Hematopoietic multipotent progenitor cell treated with erythropoietin and hydrocortisone succinate and interleukin-3 and kit ligand, for 4 days (in vitro differentiated cells): ENCODE results near the gene DNAJB6.

Source experiments
- DNase-seq: peaks from one replicate; pipeline ENCODE4 v3.0.0-alpha.2; 2015

DNAJB6 gene

DNA sequence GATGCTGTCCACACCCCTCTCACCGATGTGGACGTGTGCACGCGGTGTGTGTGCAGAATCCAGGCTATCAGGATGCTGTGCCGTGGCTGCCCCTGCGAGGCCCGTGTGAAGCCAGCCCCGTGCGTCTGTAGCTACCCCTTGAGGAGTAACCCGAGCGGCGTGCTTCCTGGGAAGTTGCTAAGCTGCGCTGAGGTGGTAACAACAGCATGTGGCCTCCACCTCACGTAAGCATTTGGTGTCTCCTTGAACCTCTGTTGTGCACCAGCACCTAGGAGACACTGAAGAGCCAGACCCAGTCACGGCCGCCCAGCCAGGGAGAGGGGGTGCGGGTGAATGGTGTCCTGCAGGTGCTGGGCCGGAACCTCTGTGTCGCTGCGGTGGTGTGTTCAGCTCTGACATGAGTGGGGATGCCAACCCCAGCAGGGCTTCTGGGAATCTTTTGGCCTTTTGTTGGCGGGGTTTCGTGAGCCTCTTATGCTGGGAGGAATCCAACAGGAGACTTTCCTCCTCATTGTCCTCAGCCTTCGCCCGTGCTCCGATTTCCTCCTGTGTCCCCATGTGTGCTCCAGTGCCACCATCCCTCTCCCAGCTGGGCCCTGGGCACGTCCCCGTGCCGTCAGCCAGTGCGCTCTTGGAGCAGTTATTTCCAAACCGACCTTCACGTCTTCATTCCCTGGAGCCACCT is 60.4 kb downstream of the DNAJB6 start:
- no peak for DNase-seq

DNA sequence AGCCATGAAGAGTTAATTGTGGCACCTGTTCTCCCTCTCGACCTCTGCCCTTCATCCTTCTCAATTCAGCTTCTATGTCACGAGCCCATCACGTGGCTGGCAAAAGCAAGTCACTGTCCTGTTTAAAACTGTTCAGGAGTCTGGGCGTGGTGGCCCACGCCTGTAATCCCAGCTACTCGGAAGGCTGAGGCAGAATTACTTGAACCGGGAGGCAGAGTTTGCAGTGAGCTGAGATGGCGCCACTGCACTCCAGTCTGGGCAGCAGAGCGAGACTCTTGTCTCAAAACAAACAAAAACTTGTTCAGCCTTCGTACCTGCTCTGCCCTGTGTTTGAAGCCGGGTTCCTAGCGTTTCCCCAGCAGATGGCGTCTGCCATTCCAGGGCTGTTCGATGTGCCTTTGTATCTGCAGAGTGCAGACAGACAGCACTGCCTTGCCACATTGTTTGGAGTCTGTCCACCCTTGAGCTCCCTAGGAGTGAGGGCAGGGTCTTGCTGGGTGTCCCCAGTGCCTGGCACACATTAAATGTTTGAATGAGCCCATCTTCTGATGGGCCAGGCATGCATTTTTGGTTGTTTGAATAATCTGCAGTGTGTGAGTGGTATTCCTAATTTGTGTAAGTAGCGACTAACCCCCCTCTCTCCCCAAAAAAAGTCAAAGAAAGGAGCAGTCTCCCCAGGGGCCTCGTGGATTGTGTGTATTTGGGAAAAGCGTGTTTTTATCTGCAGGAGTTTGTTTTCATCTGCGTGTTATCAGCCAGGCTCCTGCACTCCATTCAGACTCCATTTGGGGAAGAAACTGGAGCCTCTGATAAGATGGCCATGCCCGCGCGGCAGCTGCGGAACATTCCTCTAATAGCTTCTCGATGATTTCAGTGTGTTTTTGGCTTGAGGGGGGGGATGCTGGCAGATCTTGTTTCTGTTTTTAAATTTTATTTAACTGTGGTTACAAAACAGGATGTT is 61.2 kb downstream of the DNAJB6 start:
- peak; percentile 92 for DNase-seq

DNA sequence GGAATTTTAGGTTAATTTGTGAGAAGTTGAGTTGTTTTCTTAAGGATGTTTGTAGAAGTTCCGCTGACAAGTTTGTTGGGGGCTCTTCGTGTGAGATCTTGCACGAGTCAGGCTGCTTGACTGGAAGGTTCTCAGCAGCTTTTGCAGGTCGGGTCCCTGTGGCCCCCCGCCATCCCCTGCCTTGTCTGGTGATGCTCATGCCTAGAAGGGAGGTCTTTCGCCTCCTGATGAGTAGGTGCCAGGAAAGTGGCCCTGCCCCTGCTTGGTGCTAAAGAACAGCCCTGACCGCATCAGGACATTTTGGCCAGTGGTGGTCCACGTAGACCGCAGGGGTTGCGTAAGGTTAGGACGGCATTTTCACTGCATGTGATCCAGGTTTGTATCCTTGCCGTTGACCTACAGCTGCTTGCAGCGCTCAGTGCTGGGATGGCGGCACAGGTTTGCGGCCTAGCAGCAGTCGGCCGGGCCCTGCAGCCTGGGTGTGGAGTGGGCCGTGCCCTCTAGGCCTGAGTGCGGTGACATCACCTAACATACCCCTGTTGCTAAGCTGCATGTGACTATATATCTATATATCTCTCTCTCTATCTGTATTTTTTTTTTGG is 62.4 kb downstream of the DNAJB6 start:
- DNase-seq, result no peak

DNA sequence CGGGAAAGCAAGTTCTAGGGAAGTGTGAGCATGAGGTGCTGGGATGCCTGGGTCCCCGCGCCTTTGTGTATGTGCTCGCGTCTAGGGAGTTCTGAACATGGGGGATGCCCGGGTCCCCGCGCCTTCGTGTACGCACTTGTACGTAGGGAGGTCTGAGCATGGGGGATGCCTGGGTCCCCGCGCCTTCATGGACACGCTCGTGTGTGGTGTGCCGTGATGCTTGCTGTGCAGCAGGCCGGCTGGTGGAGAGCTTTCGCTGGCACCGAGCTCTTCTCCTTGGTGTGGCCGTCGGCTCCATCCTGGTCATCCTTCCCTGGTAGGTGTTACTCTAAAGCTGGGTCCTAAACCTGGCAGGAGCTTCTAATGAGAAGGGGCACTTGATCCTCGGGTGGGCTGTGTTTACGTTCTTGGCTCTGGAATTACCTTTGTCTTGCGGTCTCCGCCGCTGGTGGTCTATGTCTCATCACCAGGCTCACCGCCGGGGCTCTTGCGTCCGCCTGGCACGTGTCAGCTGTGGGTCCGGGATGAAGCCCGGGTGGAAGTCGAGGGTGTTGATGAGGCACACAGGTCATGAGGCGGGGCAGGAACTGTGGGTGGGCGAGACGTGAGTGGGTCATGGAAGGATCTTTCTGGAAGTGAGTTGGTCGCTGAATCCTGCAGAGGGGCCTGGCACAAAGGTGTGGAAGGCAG is 63.5 kb downstream of the DNAJB6 start:
- DNase-seq, result no peak

DNA sequence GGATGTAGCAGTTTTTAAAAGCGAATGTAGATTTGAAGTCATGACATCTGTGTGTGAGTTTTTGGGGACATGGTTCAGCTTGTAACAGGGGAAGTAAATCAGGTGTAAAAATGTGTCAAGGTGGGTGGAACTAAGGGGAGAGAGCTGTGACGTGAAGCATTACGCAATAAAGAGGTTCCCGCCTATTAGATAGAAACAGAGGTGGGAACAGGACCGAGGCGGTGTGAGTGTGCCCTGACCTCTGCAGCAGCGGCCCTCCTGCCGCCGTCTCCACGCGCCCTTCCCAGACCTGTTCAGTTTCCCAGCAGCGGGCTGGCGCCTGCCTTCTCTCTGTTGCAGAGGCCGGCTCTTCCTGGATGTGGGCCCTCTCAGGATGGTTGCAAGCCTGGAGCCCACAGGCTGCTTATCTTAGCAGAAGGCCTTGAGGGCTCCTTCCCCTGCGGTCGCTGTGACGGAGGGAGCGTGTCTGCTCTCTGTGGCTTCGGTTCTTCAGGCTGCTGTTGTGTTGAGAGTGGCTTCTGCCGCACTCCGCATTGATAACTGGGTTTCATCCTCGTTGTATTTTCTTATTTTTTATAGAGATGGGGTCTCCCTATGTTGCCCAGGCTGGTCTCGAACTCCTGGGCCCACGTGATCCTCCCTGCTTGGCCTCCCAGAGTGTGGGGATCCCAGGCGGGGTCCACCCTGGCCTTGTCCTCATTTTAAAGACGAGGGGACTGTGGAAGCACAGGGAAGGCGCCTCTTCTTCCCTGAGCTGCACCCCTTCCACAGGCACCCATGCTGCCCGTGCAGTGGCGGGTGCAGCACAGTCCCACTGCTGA is 65.0 kb downstream of the DNAJB6 start:
- peak; percentile 99 for DNase-seq

DNA sequence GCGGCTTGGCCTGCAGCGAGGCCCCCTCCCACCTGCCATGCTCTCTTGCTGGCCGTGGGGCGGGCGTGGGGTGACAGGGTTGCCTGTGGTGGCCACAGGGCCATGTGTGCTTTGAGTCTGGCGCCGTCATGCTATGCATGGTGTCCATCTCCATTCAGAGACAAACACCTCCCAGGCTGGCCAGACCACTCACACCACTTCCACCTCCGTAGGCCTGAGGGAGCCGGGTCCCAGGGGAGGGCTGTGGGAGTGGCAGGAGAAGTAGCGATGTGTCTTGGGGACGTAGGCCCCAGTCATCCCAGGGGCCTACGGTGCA is 65.5 kb downstream of the DNAJB6 start:
- peak; percentile 40 for DNase-seq

DNA sequence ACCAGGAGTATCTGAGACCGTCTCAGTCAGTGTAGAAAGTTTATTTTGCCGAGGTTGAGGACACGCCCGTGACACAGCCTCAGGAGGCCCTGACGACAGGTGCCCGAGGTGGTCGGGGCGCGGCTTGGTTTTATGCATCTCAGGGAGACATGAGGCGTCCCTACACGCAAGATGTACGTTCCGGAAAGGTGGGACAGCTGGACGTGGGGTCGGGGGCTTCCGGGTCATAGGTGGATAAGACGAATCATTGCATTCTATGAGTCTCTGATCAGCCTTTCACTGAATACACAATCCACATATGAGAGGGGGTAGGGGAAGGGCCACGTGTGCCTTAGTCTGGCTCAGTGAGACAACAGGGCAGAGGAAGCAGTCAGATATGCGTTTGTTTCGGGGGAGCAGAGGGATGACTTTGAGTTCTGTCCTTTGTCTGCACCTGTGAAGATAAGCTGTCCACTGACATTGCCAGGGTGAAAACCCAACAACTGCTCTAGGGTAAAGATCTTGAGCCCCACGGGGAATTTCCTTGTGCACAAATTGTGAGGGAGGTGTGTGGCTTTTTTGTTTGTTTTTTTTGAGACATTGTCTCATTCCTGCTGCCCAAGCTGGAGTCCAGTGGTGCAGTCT is 66.2 kb downstream of the DNAJB6 start:
- DNase-seq, result peak; percentile 90

DNA sequence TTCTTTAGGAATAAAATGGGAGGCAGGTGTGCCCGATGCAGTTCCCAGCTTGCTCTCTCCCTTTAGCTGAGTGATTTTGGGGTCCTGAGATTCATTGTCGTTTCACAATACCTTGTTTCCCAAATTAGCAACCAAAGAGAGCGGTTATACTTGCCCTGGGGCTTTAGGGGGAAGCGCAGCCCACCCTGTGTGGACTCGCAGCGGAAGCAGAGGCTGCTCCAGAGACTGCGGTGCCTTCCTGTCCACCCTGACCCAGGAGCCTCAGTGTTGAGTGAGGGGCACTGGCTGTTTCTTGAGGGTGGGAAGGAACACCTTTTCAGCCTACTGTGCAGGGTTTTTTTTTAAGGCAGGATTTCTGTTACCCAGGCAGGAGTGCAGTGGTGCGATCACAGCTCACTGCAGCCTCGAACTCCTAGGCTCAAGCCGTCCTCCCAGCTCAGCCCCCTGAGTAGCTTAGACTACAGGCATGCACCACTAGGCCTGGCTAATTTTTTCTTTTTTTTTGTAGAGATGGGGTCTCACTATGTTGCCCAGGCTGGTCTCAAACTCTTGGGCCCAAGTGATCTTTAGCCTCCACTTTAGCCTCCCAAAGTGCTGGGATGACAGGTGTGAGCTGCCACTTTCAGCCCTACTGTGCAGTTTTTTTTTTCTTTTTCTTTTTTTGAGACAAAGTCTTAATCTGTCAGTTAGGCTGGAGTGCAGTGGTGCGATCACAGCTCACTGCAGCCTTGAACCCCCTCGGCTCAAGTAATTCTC is 67.0 kb downstream of the DNAJB6 start:
- DNase-seq, result peak; percentile 50

DNA sequence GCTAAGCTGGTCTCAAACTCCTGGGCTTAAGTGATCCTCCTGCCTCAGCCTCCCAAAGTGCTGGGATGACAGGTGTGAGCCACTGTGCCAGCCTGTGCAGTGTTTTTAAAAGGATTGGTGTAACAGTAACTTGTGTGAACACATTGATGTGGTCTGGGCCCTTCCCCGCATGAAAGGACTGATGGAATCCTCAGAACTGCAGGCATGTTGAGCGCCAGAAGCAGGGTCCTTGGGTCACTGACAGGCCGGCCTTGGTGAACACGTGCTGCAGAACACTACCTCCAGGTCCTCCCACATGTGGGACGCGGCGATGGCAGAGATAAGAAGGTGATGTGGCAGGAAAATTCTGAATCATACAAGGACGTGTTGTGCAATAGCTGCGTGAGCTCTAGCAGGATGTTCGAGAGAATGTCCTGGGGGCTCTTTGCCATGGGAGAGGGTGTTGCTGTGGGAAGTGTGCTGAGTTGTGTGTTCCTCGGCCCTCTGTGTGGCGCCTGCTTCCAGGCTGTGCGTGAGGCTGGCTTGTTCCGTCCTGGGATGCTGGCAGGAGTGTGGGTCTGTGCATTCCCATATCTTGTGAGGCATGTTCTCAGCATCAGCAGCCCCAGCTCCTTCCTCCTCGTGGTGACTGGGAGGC is 68.2 kb downstream of the DNAJB6 start:
- peak; percentile 84 for DNase-seq

DNA sequence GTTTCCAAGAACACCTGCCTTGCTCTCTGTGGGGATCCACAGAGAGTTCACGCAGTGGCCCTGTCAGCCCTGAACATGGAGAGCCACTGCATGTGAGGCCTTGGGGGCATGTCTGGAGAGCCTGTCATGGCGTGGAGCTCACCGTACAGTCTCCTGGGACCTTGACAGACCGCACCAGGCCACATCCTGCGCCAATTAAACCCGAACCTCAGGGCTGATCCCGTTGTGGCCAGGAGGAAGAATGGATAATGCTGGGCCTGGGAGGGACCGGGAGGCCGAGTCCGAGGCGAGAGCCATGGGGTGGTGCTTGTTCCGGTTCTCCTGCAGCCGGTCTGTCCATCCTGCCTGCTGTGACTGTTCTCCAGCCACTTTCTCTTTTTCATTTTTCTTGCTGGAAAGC is 68.7 kb downstream of the DNAJB6 start:
- DNase-seq, result no peak

DNA sequence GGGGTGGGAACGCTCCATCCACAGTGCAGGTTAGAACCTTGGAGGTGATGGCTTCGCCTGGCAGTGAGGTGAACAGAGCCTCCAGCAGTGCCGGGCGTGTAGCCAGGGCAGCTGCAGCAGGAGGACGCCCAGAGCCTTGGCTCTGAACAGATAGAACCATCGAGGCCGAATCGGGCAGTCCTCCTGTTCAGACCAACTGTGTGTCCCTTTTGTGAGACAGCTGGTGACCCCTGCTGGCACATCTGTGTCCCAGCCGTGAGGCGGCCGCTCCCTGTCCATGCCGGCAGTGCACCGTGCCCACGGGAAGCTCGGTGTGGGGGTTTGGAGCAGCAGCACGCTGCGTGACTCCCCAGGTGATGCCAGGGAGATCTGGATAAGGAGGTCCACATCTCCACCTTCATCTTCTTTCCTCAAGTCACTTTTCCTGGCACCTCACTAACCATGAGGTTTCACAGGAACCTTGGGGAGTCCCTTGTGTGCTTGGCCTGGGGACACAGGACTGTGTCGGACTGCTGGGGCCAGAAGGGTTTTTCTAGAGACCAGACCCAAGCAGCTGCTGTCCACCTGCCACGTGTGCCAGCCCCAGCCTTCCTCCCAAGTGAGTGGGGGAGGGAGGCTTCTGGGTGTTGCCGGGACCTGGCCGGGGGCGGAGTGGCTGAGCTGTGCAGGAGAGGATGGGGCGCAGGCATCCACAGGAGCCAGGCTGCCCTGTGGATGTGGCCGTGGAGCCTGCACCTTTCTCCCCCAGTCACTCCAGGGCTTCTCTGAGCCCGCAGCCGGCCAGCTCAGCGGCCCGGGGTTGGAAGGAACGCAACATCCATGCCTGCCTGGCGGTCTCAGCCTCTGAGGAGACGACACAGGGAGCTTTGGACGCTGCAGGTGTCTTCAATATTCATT is 69.4 kb downstream of the DNAJB6 start:
- peak; percentile 69 for DNase-seq

DNA sequence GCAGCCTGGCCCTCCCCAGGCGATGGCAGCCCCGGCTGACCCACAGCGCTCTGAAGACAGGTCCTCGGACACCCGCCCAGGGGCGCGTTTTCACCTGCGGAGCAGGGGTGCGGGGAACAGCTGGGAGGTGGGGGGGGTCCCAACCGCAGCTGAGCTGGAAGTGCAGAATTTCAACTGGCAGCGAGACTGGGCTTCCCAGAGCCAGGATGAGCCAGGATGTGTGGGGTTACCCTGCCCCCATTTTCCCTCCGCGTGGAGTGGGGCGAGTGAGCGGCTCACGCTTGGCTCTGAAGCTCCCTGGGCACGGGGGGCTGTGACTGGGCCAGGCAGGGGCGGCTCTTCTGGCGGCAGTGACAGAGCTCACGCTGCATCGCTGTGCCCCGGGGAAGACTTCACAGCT is 70.2 kb downstream of the DNAJB6 start:
- no peak for DNase-seq

DNA sequence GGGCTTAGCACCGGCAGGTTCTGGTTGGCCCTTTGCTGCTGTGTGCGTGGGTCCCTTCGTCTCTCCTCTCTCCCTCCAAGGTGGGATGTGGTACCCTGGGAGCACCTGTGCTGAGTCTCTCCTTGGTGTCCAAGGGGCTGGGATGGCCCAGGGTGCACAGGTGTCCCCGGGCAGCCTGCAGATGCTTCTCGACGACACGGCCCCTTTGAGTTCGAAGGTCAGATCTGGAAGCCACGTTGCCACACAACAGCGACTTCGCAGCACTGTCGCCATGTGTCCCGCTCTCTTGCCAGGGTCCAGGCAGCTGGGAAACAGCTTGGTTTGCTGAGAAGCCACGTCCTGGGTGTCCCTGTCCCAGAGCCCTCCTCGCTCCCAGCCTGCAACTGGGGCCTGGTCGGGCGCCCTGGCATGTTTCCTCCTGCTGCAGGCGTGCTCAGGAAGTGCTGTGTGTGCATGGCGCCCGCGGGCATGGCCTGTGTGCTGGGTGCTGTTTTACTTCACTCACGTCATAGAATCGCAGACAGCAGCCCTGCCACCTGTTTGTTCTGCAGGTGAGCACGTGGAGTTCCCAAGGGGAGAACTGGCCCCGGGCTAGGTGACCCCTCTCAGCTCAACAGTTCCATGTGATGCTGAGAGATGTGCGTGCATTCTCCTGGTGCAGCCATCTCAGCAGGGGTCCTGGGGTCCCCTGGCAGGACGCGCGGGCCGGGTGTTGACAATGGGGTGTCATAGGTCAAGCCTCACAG is 70.9 kb downstream of the DNAJB6 start:
- no peak for DNase-seq

DNA sequence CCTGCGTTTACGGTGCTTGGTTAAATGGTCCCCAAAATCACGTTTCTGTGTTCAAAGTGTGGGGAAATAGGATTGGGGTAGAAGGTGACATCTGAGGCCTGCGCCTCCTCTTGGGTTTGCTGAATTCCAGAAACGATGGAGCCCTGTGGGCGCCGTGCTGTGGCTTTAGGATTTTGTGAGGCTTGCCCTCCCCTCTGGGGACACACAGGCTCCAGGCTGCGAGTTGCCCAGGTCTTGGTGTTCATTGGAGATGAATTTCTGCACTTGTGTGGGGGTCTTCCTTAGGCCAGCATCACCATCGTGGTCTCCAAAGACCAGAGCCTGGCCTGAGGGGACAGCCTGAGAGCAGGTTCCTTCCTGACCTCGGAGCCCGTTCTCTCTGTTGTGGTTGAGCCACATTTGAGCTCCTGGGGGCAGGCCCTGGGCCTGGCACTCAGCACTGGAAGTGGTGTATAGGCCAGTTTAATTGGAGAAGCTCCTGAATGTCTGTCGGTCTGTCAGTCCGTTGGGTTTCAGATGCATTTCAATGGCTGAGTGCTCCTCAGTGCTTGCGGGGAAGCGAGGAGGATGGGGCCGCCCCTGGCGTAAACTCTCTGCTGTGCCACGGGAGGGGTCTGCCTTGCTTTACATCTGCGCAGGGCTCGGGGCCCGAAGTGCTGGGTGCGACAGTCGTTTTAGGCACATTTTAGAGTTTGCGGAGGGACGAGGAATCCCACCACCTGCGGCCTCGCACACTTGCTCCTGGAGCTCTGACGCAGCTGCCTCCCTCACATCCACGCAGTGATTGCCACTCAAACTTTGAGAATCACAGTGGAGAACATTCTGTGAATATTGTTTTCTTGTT is 71.7 kb downstream of the DNAJB6 start:
- no peak for DNase-seq

DNA sequence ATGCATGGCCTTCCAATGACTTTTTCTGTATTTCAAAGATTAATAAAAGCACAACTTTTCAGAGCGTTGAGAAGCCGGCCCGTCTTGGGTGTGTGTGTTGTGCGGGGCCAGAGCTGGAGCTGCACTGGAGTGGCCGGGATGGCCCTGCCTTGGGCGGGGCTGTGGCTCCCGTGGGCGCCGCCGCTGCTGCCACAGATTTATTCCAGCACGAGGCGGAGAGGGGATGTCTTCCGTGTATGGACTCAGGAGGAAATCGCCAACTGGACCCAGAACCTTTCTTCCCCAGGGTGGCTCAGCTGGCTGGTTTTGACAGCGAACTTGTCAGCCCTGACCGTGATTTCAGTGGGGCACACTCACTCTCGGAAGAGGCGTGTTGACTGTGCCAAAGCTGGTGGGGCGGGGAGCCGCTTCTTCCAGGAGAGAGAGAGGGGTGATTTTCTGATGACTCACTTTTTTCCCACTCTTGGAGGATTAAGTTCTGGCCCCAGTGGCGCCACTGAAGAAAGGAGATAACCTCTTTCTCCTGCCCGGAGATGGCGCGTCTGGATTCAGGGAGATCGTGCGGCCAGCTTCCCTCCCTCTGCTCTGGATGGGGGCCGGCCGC is 72.4 kb downstream of the DNAJB6 start:
- DNase-seq, result no peak

DNA sequence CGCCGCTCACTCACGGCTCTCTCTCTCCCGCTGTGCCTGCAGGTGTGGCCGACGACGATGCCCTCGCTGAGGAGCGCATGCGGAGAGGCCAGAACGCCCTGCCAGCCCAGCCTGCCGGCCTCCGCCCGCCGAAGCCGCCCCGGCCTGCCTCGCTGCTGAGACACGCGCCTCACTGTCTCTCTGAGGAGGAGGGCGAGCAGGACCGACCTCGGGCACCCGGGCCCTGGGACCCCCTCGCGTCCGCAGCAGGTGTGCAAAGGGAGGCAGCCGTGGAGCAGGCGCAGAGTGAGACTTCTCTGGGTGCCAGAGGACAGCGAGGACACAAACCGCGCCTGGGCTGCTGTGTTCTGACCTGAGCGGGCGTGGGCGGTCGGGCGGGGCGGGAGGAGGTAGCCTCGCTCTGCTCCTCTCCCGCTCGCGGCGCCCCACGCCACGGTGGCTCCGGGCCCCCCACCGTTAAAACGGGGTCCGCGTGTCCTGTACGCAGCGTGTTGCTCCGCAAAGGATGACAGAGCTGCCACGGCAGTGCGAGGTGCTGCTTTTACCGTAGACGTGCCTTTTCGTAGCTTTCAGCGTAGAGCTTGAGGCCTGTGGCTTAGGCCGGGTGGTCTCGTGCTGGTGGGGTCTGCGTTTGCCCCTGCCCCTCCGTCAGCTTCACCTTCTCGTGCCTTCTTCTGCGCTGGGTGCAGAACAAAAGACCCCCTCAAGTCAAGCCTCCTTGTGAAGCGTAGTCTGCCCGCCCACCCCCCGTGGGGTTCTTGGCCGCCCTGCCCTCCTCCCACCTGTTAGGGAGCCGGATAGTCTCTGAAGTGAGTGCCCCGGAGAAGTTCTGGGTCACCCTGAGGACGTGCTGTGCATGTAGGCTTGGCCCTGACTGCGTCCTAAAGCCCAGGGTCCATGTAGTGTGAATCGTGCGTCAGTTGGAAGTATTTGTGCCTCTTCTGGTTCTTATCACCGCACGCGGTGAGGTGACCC is 73.2 kb downstream of the DNAJB6 start:
- DNase-seq, result no peak
